Osteoblast (primary cell): Measurements from ENCODE around the gene SPIN1. TPM values are rescaled to one million over a fixed set of nuclear protein-coding genes. Genes with fewer than 3 reads are reported as not detected.

Experiments used
- DNase-seq: peaks from one replicate; pipeline ENCODE4 v3.0.0; 2011; ENCODE audit warnings: low spot score, mixed read lengths; ENCODE audit not compliant: insufficient read length; ENCODE audit errors: missing footprints
- H2AFZ ChIP-seq: 2 replicates; pipeline ENCODE4 v1.6.0; 2011; ENCODE audit warnings: mild to moderate bottlenecking, low read length
- H3K27ac ChIP-seq: 2 replicates; pipeline ENCODE4 v1.5.1; 2011; ENCODE audit warnings: mild to moderate bottlenecking, low read depth, low read length, moderate library complexity
- H3K27me3 ChIP-seq: 2 replicates; pipeline ENCODE4 v1.6.0; 2012; ENCODE audit warnings: mild to moderate bottlenecking, control low read depth, inconsistent platforms, low read length, moderate library complexity; ENCODE audit not compliant: insufficient read depth
- H3K36me3 ChIP-seq: 2 replicates; pipeline ENCODE4 v1.5.1; 2011; ENCODE audit warnings: mild to moderate bottlenecking, low read length, control low read depth, moderate library complexity; ENCODE audit not compliant: insufficient read depth
- H3K4me1 ChIP-seq: 2 replicates; pipeline ENCODE4 v1.5.1; 2011; ENCODE audit warnings: mild to moderate bottlenecking, low read length, control low read depth, moderate library complexity; ENCODE audit not compliant: insufficient read depth
- H3K4me2 ChIP-seq: 2 replicates; pipeline ENCODE4 v1.6.0; 2011; ENCODE audit warnings: mild to moderate bottlenecking, low read length; ENCODE audit not compliant: insufficient read depth
- H3K4me3 ChIP-seq: fragments of 200-600 bp; sonication (generic); 3 replicates; pipeline ENCODE4 v1.5.1; 2012; ENCODE audit warnings: mild to moderate bottlenecking, low read length, inconsistent platforms; ENCODE audit not compliant: insufficient read depth
- H3K79me2 ChIP-seq: 2 replicates; pipeline ENCODE4 v1.6.0; 2012; ENCODE audit warnings: mild to moderate bottlenecking, low read length, control low read depth, inconsistent platforms; ENCODE audit not compliant: insufficient read depth
- H3K9me3 ChIP-seq: 2 replicates; pipeline ENCODE4 v1.5.1; 2011; ENCODE audit warnings: low read depth, low read length, control low read depth
- H4K20me1 ChIP-seq: 2 replicates; pipeline ENCODE4 v1.6.0; 2012; ENCODE audit warnings: mild to moderate bottlenecking, low read length, control low read depth; ENCODE audit not compliant: insufficient read depth
- total RNA-seq: library from RNA; depleted of rRNA; stranded (reverse); fragments of >200 nt; gene quantifications from 2 replicates; pipeline ENCODE4 v1.2.3, GENCODE V29; 2012
- TF ChIP-seq, protein P1 (sequence below): IDR thresholded peaks from 2 replicates; pipeline ENCODE4 v1.5.1; 2011; ENCODE audit warnings: mild to moderate bottlenecking, low read depth, low read length, moderate library complexity; ENCODE audit errors: extremely low read depth

Gene SPIN1
- total RNA-seq, 1 donor = 162 TPM

- H4K20me1 ChIP-seq = no peaks in the 10 kb centered on the region
- no peak for DNase-seq
- no peak overlapping the region for H3K4me2 ChIP-seq
- H3K27ac ChIP-seq = no peak overlapping the region
- no peaks in the 10 kb centered on the region for H3K4me1 ChIP-seq
- no peaks in the 10 kb centered on the region for H3K36me3 ChIP-seq
- no peaks in the 10 kb centered on the region for H3K27me3 ChIP-seq
- no peaks in the 10 kb centered on the region for H3K9me3 ChIP-seq
- TF ChIP-seq, protein P1, sequence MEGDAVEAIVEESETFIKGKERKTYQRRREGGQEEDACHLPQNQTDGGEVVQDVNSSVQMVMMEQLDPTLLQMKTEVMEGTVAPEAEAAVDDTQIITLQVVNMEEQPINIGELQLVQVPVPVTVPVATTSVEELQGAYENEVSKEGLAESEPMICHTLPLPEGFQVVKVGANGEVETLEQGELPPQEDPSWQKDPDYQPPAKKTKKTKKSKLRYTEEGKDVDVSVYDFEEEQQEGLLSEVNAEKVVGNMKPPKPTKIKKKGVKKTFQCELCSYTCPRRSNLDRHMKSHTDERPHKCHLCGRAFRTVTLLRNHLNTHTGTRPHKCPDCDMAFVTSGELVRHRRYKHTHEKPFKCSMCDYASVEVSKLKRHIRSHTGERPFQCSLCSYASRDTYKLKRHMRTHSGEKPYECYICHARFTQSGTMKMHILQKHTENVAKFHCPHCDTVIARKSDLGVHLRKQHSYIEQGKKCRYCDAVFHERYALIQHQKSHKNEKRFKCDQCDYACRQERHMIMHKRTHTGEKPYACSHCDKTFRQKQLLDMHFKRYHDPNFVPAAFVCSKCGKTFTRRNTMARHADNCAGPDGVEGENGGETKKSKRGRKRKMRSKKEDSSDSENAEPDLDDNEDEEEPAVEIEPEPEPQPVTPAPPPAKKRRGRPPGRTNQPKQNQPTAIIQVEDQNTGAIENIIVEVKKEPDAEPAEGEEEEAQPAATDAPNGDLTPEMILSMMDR = no peak
- no peak overlapping the region for H3K4me3 ChIP-seq
- H2AFZ ChIP-seq = no peak overlapping the region
- H3K79me2 ChIP-seq = no peaks in the 10 kb centered on the region
Measured at GRCh38 chr9:88362681-88363080, 25.6 kb upstream of the SPIN1 start.

- Histone ChIP-seq H2AFZ (no peak overlapping the region), H3K27me3 (no peaks in the 10 kb centered on the region), H3K79me2 (no peaks in the 10 kb centered on the region), H3K4me1 (no peaks in the 10 kb centered on the region), H3K9me3 (no peaks in the 10 kb centered on the region), H3K4me2 (no peak overlapping the region), H3K36me3 (no peaks in the 10 kb centered on the region), H4K20me1 (no peaks in the 10 kb centered on the region), H3K4me3 (no peak overlapping the region), H3K27ac (no peak overlapping the region)
- DNase-seq = no peak
- TF ChIP-seq, protein P1 = no peak
Measured at GRCh38 chr9:88363661-88364060, 24.6 kb upstream of the SPIN1 start.

- DNase-seq = no peak
- H3K4me3 ChIP-seq = no peak overlapping the region
- H3K79me2 ChIP-seq = no peaks in the 10 kb centered on the region
- H2AFZ ChIP-seq = no peak overlapping the region
- no peaks in the 10 kb centered on the region for H3K9me3 ChIP-seq
- TF ChIP-seq, protein P1 = no peak
- no peaks in the 10 kb centered on the region for H4K20me1 ChIP-seq
- H3K27ac ChIP-seq = no peak overlapping the region
- no peaks in the 10 kb centered on the region for H3K36me3 ChIP-seq
- no peak overlapping the region for H3K4me2 ChIP-seq
- H3K27me3 ChIP-seq = no peaks in the 10 kb centered on the region
- H3K4me1 ChIP-seq = no peaks in the 10 kb centered on the region
Measured at GRCh38 chr9:88364706-88365105, 23.5 kb upstream of the SPIN1 start.

- H2AFZ ChIP-seq = no peak overlapping the region
- H3K27me3 ChIP-seq = no peaks in the 10 kb centered on the region
- TF ChIP-seq, protein P1 = no peak
- no peaks in the 10 kb centered on the region for H3K4me1 ChIP-seq
- no peak overlapping the region for H3K4me2 ChIP-seq
- no peak overlapping the region for H3K27ac ChIP-seq
- H3K36me3 ChIP-seq = no peaks in the 10 kb centered on the region
- no peak for DNase-seq
- H3K4me3 ChIP-seq = no peak overlapping the region
- no peaks in the 10 kb centered on the region for H3K9me3 ChIP-seq
- H4K20me1 ChIP-seq = no peaks in the 10 kb centered on the region
- no peaks in the 10 kb centered on the region for H3K79me2 ChIP-seq
Measured at GRCh38 chr9:88370346-88370745, 17.9 kb upstream of the SPIN1 start.
